Loucy (cell line): Measurements from ENCODE around the gene GLIPR2.

Experiments used
- H2AFZ ChIP-seq: fragments of 200-600 bp; sonication (generic); 2 replicates; pipeline ENCODE4 v1.6.0; 2016; ENCODE audit warnings: antibody characterized with exemption, mild to moderate bottlenecking, low read length, moderate library complexity
- H3F3A ChIP-seq: fragments of 200-600 bp; 2 replicates; pipeline ENCODE4 v1.6.0; 2016; ENCODE audit warnings: antibody characterized with exemption, low read depth, mild to moderate bottlenecking
- H3K27me3 ChIP-seq: fragments of 200-600 bp; sonication (generic); 2 replicates; pipeline ENCODE4 v1.6.1; 2014; ENCODE audit warnings: low read length, mild to moderate bottlenecking; ENCODE audit not compliant: insufficient read depth, poor library complexity, severe bottlenecking
- H3K36me3 ChIP-seq: fragments of 200-600 bp; sonication (generic); 2 replicates; pipeline ENCODE4 v1.6.1; 2016; ENCODE audit warnings: low read length; ENCODE audit not compliant: insufficient read depth
- H3K4me1 ChIP-seq: fragments of 200-600 bp; sonication (generic); 2 replicates; pipeline ENCODE4 v1.5.1; 2014; ENCODE audit warnings: low read length, mild to moderate bottlenecking; ENCODE audit not compliant: insufficient read depth, poor library complexity, severe bottlenecking
- H3K4me2 ChIP-seq: fragments of 200-600 bp; sonication (generic); 2 replicates; pipeline ENCODE4 v1.6.0; 2014; ENCODE audit warnings: antibody characterized with exemption, low read length, low read depth, mild to moderate bottlenecking; ENCODE audit not compliant: poor library complexity, severe bottlenecking
- H3K4me3 ChIP-seq: fragments of 200-600 bp; sonication (generic); 2 replicates; pipeline ENCODE4 v1.5.1; 2014; ENCODE audit warnings: low read length, mild to moderate bottlenecking, mixed read lengths; ENCODE audit not compliant: poor library complexity, severe bottlenecking
- H3K79me2 ChIP-seq: fragments of 200-600 bp; sonication (generic); 2 replicates; pipeline ENCODE4 v1.6.1; 2014; ENCODE audit warnings: low read length; ENCODE audit not compliant: insufficient read depth
- H3K9ac ChIP-seq: fragments of 200-600 bp; sonication (generic); 2 replicates; pipeline ENCODE4 v1.6.0; 2014; ENCODE audit warnings: mild to moderate bottlenecking, low read depth, low read length, moderate library complexity; ENCODE audit not compliant: poor library complexity, severe bottlenecking
- H3K9me2 ChIP-seq: fragments of 200-600 bp; sonication (generic); replicated peaks from 2 replicates; pipeline ENCODE4 v1.6.1; 2016; ENCODE audit warnings: low read depth, low read length, mixed read lengths
- H3K9me3 ChIP-seq: fragments of 200-600 bp; sonication (generic); 2 replicates; pipeline ENCODE4 v1.6.1; 2014; ENCODE audit warnings: mild to moderate bottlenecking, antibody characterized with exemption, low read length, low read depth; ENCODE audit not compliant: insufficient read depth
- H4K20me1 ChIP-seq: fragments of 200-600 bp; sonication (generic); 2 replicates; pipeline ENCODE4 v1.6.0; 2014; ENCODE audit warnings: antibody characterized with exemption, low read length, mild to moderate bottlenecking; ENCODE audit not compliant: insufficient read depth, poor library complexity, severe bottlenecking
- EZH2phosphoT487 ChIP-seq: fragments of 200-600 bp; IDR thresholded peaks from 2 replicates; pipeline ENCODE4 v1.6.1; 2018; ENCODE audit warnings: antibody characterized with exemption, mild to moderate bottlenecking, moderate library complexity, borderline replicate concordance
- TF ChIP-seq, protein P1 (sequence below): fragments of 200-600 bp; sonication (generic); conservative IDR thresholded peaks from 2 replicates; pipeline ENCODE4 v1.5.1; 2014; ENCODE audit warnings: mild to moderate bottlenecking, antibody characterized with exemption, low read length

The GLIPR2 gene

DNA sequence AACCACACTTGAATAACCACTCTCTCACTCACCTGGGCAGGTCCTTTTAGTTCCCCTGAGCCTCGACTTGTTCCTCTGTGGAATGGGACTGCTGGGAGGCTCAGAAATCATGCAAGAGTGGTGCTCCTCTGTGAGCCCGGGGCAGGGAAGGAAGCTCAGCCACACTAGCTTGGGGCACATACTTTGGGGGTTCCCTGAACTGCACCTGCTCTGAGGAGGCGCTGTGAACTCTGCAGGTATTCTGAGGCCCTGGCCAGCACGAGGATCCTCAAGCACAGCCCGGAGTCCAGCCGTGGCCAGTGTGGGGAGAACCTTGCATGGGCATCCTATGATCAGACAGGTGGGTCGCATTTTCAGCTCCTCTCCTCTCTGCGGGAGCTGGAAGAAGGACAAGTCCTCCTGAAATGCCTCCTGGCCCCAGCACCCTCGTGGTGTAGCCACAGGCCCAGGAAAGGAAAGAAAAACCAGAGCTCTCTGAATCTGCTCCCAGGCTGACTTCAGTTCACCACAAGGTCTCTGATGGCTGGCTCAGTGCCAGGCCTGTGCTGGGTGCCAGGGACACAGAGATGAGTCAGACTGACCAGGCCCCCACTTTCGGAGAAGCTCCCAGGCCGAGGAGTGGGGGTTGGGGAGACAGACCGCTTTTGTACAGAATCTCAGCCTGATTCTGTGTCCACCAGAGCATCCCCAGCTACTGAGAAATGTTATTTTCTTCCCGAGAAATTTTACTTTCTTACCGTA, 11.9 kb downstream of the GLIPR2 start:
- TF ChIP-seq, protein P1, sequence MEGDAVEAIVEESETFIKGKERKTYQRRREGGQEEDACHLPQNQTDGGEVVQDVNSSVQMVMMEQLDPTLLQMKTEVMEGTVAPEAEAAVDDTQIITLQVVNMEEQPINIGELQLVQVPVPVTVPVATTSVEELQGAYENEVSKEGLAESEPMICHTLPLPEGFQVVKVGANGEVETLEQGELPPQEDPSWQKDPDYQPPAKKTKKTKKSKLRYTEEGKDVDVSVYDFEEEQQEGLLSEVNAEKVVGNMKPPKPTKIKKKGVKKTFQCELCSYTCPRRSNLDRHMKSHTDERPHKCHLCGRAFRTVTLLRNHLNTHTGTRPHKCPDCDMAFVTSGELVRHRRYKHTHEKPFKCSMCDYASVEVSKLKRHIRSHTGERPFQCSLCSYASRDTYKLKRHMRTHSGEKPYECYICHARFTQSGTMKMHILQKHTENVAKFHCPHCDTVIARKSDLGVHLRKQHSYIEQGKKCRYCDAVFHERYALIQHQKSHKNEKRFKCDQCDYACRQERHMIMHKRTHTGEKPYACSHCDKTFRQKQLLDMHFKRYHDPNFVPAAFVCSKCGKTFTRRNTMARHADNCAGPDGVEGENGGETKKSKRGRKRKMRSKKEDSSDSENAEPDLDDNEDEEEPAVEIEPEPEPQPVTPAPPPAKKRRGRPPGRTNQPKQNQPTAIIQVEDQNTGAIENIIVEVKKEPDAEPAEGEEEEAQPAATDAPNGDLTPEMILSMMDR, result no peak
- TF ChIP-seq EZH2phosphoT487, result no peak
- Histone ChIP-seq H3K36me3 (no peaks in the 10 kb centered on the region), H3K27me3 (no peaks in the 10 kb centered on the region), H3K79me2 (peaks cover 25% of the 10 kb centered on the region), H3K9me2 (no peaks in the 10 kb centered on the region), H3K4me2 (peak overlapping the region; percentile 16), H3K4me3 (no peak overlapping the region), H4K20me1 (no peaks in the 10 kb centered on the region), H3K9ac (no peak overlapping the region), H3K4me1 (peaks cover 53% of the 10 kb centered on the region), H2AFZ (no peak overlapping the region), H3K9me3 (no peaks in the 10 kb centered on the region), H3F3A (no peaks in the 10 kb centered on the region)

DNA sequence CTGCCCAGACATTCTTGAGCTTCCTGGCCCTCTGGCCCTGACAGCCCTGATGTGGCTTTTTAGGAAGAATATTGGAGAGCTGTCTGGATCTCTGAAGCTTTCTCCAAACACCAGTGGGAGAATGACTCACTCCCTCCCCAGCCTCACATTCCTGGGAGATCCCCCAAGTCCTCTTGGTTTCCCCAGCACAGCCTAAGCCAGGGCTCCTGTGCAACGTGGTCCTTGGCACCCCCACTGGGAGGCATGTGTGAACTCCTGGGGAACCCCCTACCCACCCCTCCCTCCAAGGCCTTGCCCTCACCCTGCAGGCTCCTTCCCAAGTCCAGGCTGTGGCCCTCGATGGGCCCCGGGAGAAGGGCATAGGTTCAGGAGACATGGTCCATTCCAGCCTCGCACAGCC, 12.7 kb downstream of the GLIPR2 start:
- Histone ChIP-seq H2AFZ (no peak overlapping the region), H3K79me2 (peaks cover 18% of the 10 kb centered on the region; the same call in 1 of the 2 replicates), H3K9me3 (no peaks in the 10 kb centered on the region), H3F3A (peaks cover 2% of the 10 kb centered on the region; the same call in 1 of the 2 replicates), H3K9me2 (no peaks in the 10 kb centered on the region), H3K4me3 (no peak overlapping the region), H4K20me1 (no peaks in the 10 kb centered on the region), H3K36me3 (no peaks in the 10 kb centered on the region), H3K4me1 (peaks cover 46% of the 10 kb centered on the region), H3K4me2 (no peak overlapping the region), H3K9ac (no peak overlapping the region), H3K27me3 (no peaks in the 10 kb centered on the region)
- no peak for TF ChIP-seq EZH2phosphoT487
- TF ChIP-seq, protein P1, result no peak

GRCh38 chr9:36150574-36151315, 14.2 kb downstream of the GLIPR2 start:
- H2AFZ ChIP-seq, result no peak overlapping the region
- peak overlapping the region; percentile 82 for H3K4me3 ChIP-seq

More at GRCh38 chr9:36150574-36151315, 14.2 kb downstream of the GLIPR2 start:
- H3K9me2 ChIP-seq, result no peaks in the 10 kb centered on the region
- no peaks in the 10 kb centered on the region for H4K20me1 ChIP-seq
- TF ChIP-seq EZH2phosphoT487, result no peak
- TF ChIP-seq, protein P1, result no peak
- H3K79me2 ChIP-seq, result peaks cover 13% of the 10 kb centered on the region; the same call in 1 of the 2 replicates
- peak overlapping the region; percentile 98 for H3K9ac ChIP-seq
- no peaks in the 10 kb centered on the region for H3K9me3 ChIP-seq
- peak overlapping the region; percentile 97 for H3K4me2 ChIP-seq
- H3F3A ChIP-seq, result peaks cover 2% of the 10 kb centered on the region; the same call in 1 of the 2 replicates
- peaks cover 39% of the 10 kb centered on the region for H3K4me1 ChIP-seq
- H3K27me3 ChIP-seq, result no peaks in the 10 kb centered on the region
- H3K36me3 ChIP-seq, result no peaks in the 10 kb centered on the region
